K562 (cell line): Measurements from ENCODE around the gene SPHK1. TPM values are rescaled to one million over a fixed set of nuclear protein-coding genes. Genes with fewer than 3 reads are reported as not detected.

ENCODE experiments used
- ATAC-seq: fragments of 200-7000 bp; cut with Tn5 transposase; 3 replicates; pipeline ENCODE4 v1.9.1; 2020; ENCODE audit warnings: moderate library complexity
- BruUV-seq: library from RNA; stranded (reverse); fragments of 400-500 nt; replicated peaks from 2 replicates; lab custom pipeline; 2021; lab: Mats Ljungman, UMichigan
- CTCF ChIA-PET: fragments of 300-600 bp; formaldehyde crosslinking; extraction: SDS; loops from one replicate; lab custom pipeline; 2021; ENCODE audit warnings: low intra/inter-chr PET ratio; lab: Yijun Ruan, JAX
- POLR2A ChIA-PET: fragments of 300-600, 350-650 bp; sonication (Branson Sonifier 250); formaldehyde crosslinking; extraction: SDS; loops from one replicate; lab custom pipeline; 2021; ENCODE audit warnings: antibody characterized with exemption, inconsistent platforms; lab: Yijun Ruan, JAX
- DNase-seq, 4 experiments: peaks; one replicate each; pipeline versions ENCODE4 v3.0.0 to v3.0.0-alpha.2; 2011 to 2018; ENCODE audit warnings: low spot score in 3 of 4, mixed read lengths in 3 of 4; ENCODE audit errors: extremely low read depth in 1 of 4
- FAIRE-seq: peaks from 2 replicates; lab custom pipeline; 2011; peaks lifted over from hg19 to GRCh38; lab: Jason Lieb, UNC
- H2AFZ ChIP-seq: 2 replicates; pipeline ENCODE4 v1.6.0; 2011; ENCODE audit warnings: low read depth, low read length, control low read depth, inconsistent platforms
- H3K27ac ChIP-seq: fragments of 200-600 bp; 3 replicates; pipeline ENCODE4 v1.8.0; 2011; ENCODE audit warnings: low read depth, mild to moderate bottlenecking, control low read depth, inconsistent platforms, low read length, moderate library complexity, mixed read lengths; ENCODE audit errors: extremely low read depth
- H3K27me3 ChIP-seq, 2 experiments: fragments of 300-600 bp in 1 of 2; 2 replicates in 1 of 2; 3 replicates in 1 of 2; pipeline versions ENCODE4 v1.6.0 to v1.8.0; 2011; ENCODE audit warnings: inconsistent platforms in 2 of 2, low read length in 2 of 2, mild to moderate bottlenecking in 1 of 2, mixed read lengths in 1 of 2, moderate library complexity in 1 of 2; ENCODE audit not compliant: control insufficient read depth in 2 of 2, insufficient read depth in 2 of 2
- H3K36me3 ChIP-seq: fragments of 300-600 bp; 3 replicates; pipeline ENCODE4 v1.8.0; 2011; ENCODE audit warnings: mild to moderate bottlenecking, low read length, inconsistent platforms; ENCODE audit not compliant: control insufficient read depth, insufficient read depth
- H3K4me1 ChIP-seq, 2 experiments: fragments of 200-600 bp in 1 of 2; replicated peaks in 1 of 2; 2 replicates in 1 of 2; 3 replicates in 1 of 2; pipeline versions ENCODE4 v1.5.1 to v1.8.0; 2011; ENCODE audit warnings: inconsistent platforms in 2 of 2, low read length in 2 of 2, mild to moderate bottlenecking in 1 of 2, mixed read lengths in 1 of 2, moderate library complexity in 1 of 2; ENCODE audit not compliant: control insufficient read depth in 2 of 2, insufficient read depth in 2 of 2
- H3K4me2 ChIP-seq: 2 replicates; pipeline ENCODE4 v1.6.1; 2011; ENCODE audit warnings: low read length, control low read depth, inconsistent platforms, mixed read lengths; ENCODE audit not compliant: insufficient read depth
- H3K4me3 ChIP-seq: fragments of 200-600 bp; sonication (generic), shearing (Covaris generic); 2 replicates; pipeline ENCODE4 v1.5.1; 2016; ENCODE audit warnings: control low read depth, inconsistent platforms
- H3K79me2 ChIP-seq: fragments of 200-600 bp; 3 replicates; pipeline ENCODE4 v1.8.0; 2011; ENCODE audit warnings: low read length, inconsistent platforms; ENCODE audit not compliant: control insufficient read depth, insufficient read depth
- H3K9ac ChIP-seq, 2 experiments: 2 replicates each; pipeline versions ENCODE4 v1.6.0 to v1.6.1; 2011; ENCODE audit warnings: low read depth in 2 of 2, low read length in 2 of 2, control low read depth in 1 of 2, inconsistent platforms in 1 of 2, mild to moderate bottlenecking in 1 of 2, mixed read lengths in 1 of 2; ENCODE audit not compliant: insufficient read depth in 1 of 2
- H3K9me1 ChIP-seq: one replicate; pipeline ENCODE4 v1.6.0; 2011; ENCODE audit warnings: inconsistent platforms, mild to moderate bottlenecking, low read length, moderate library complexity; ENCODE audit not compliant: control insufficient read depth, insufficient read depth
- H3K9me3 ChIP-seq: replicated peaks from 2 replicates; pipeline ENCODE4 v1.5.1; 2011; ENCODE audit warnings: low read depth, low read length, inconsistent platforms; ENCODE audit not compliant: control insufficient read depth, insufficient read depth
- H4K20me1 ChIP-seq: replicated peaks from 2 replicates; pipeline ENCODE4 v1.6.1; 2011; ENCODE audit warnings: low read length, inconsistent platforms, mixed read lengths; ENCODE audit not compliant: control insufficient read depth, insufficient read depth
- ARID2 ChIP-seq: fragments of 450-650 bp; IDR thresholded peaks from 2 replicates; pipeline ENCODE4 v1.6.1; 2017; ENCODE audit warnings: antibody characterized with exemption, mild to moderate bottlenecking
- BDP1 ChIP-seq: IDR thresholded peaks from 3 replicates; pipeline ENCODE4 v1.6.1; 2011; ENCODE audit not compliant: insufficient read length, insufficient read depth
- CTCFL ChIP-seq: IDR thresholded peaks from 2 replicates; pipeline ENCODE4 v1.6.1; 2011; ENCODE audit warnings: borderline replicate concordance, low read depth, mild to moderate bottlenecking, moderate library complexity, low read length; ENCODE audit not compliant: insufficient read depth, poor library complexity, severe bottlenecking
- EP400 ChIP-seq: fragments of 450-650 bp; IDR thresholded peaks from 2 replicates; pipeline ENCODE4 v1.6.1; 2017; ENCODE audit warnings: antibody characterized with exemption, mild to moderate bottlenecking, moderate library complexity
- FOXK2 ChIP-seq, 2 experiments: fragments of 450-650 bp; IDR thresholded peaks in 1 of 2; conservative IDR thresholded peaks in 1 of 2; 2 replicates each; pipeline ENCODE4 v1.6.1; 2016; ENCODE audit warnings: low read depth in 2 of 2, mild to moderate bottlenecking in 1 of 2
- GATA2 ChIP-seq: sonication (generic); formaldehyde crosslinking; IDR thresholded peaks from 2 replicates; pipeline ENCODE4 v1.4.0; 2020; ENCODE audit warnings: mild to moderate bottlenecking, missing genetic modification reagents
- HCFC1 ChIP-seq: IDR thresholded peaks from 2 replicates; pipeline ENCODE4 v1.6.1; 2012; ENCODE audit warnings: low read depth, low read length, improper control_type of control experiment
- HMG20B ChIP-seq: fragments of 250-450 bp; sonication (Bioruptor Pico); IDR thresholded peaks from 2 replicates; pipeline ENCODE4 v1.5.0; 2021; ENCODE audit warnings: mild to moderate bottlenecking
- KAT8 ChIP-seq: fragments of 450-650 bp; IDR thresholded peaks from 2 replicates; pipeline ENCODE4 v1.6.1; 2016; ENCODE audit warnings: low read depth, mild to moderate bottlenecking
- POLR2G ChIP-seq: fragments of 200-400 bp; formaldehyde crosslinking; IDR thresholded peaks from 2 replicates; pipeline ENCODE4 v1.6.1; 2017; ENCODE audit warnings: low read depth, mild to moderate bottlenecking, antibody characterized with exemption, low read length, moderate library complexity
- PRPF4 ChIP-seq: fragments of 200-400 bp; formaldehyde crosslinking; IDR thresholded peaks from one replicate; pipeline ENCODE4 v1.6.1; 2017; ENCODE audit warnings: low read length, low read depth, mild to moderate bottlenecking; ENCODE audit not compliant: insufficient read depth, poor library complexity, severe bottlenecking
- RBBP5 ChIP-seq: fragments of 200-600 bp; sonication (generic); IDR thresholded peaks from 2 replicates; pipeline ENCODE4 v1.6.1; 2012; ENCODE audit warnings: borderline replicate concordance, mild to moderate bottlenecking, low read length, control low read depth, inconsistent platforms; ENCODE audit not compliant: insufficient read depth, poor library complexity, severe bottlenecking
- ZNF239 ChIP-seq: fragments of 250-450 bp; sonication (Bioruptor Pico); IDR thresholded peaks from 2 replicates; pipeline ENCODE4 v1.4.0; 2020; ENCODE audit warnings: mild to moderate bottlenecking
- ZNF512 ChIP-seq: IDR thresholded peaks from 2 replicates; pipeline ENCODE4 v1.6.1; 2016; ENCODE audit warnings: missing genetic modification characterization, missing compliant biosample characterization
- WGBS: fragments of 100-300 bp; shearing (Covaris generic); methylation state at CpG from one replicate; pipeline ENCODE4 v1.1.6; 2016; ENCODE audit warnings: low coverage, mixed read lengths; ENCODE audit not compliant: insufficient coverage; ENCODE audit errors: missing lambda C conversion rate; 5-methylcytosine and 5-hydroxymethylcytosine counted together
- in situ Hi-C: fragments of 300-500 bp; cut with MboI; formaldehyde crosslinking; loops from 4 replicates; pipeline ENCODE4 v1.15.0; 2018; ENCODE audit warnings: inconsistent platforms, mixed read lengths
- intact Hi-C: fragments of 100-400 bp; cut with micrococcal nuclease; formaldehyde crosslinking; loops from 2 replicates; pipeline ENCODE4 v1.14.2; 2022
- polyA plus RNA-seq, 8 experiments: library from polyadenylated mRNA; depleted of rRNA in 4 of 8; stranded (reverse) in 5 of 8; unstranded in 3 of 8; fragments of >200 nt; fragmentation: Nextera tagmentation in 2 of 8; fragmentation: Illumina TruSeq in 1 of 8; extraction: Ambion mirVana in 2 of 8; extraction: Trizol in 1 of 8; gene quantifications; 2 replicates each; pipeline versions ENCODE4 v1.2.1 to v1.2.3, GENCODE V29; 2011 to 2014; ENCODE audit warnings: inconsistent platforms in 1 of 8, missing spikeins in 1 of 8
- total RNA-seq, 7 experiments: library from RNA; depleted of rRNA in 6 of 7; stranded (reverse); fragments of >200 nt in 6 of 7; fragmentation: Illumina TruSeq in 2 of 7; extraction: Trizol in 2 of 7; gene quantifications; 2 replicates each; pipeline versions ENCODE4 v1.2.1 to v1.2.3, GENCODE V29; 2011 to 2021; ENCODE audit warnings: low replicate concordance in 1 of 7
- TF ChIP-seq, protein P1 (sequence below), 2 experiments: fragments of 250-450 bp in 1 of 2; fragments of 450-650 bp in 1 of 2; sonication (Bioruptor Pico) in 1 of 2; IDR thresholded peaks; 2 replicates each; pipeline versions ENCODE4 v1.6.1 to v1.8.0; 2016 to 2021; ENCODE audit warnings: mild to moderate bottlenecking in 2 of 2, moderate library complexity in 2 of 2, missing compliant biosample characterization in 1 of 2, missing genetic modification characterization in 1 of 2
- TF ChIP-seq, protein P2 (sequence below), 3 experiments: fragments of 200-800 bp in 1 of 3; sonication (Bioruptor generic) in 1 of 3; sonication (generic) in 1 of 3; formaldehyde crosslinking in 1 of 3; IDR thresholded peaks; 2 replicates each; pipeline versions ENCODE4 v1.6.1 to v1.8.0; 2016 to 2022; ENCODE audit warnings: mild to moderate bottlenecking in 2 of 3, missing compliant biosample characterization in 2 of 3, missing genetic modification characterization in 2 of 3, missing genetic modification reagents in 1 of 3

The SPHK1 gene
- total and polyA plus RNA-seq, 9 of the 15 experiments (the other 6 are each of a cell fraction or from before 2014, with no cell fraction given), result 0.21 to 60.3 (median 14.5) TPM

- H3K79me2 ChIP-seq, result peaks cover 22% of the 10 kb centered on the region
- ATAC-seq (no peak), DNase-seq (no peak), FAIRE-seq (no peak)
- H4K20me1 ChIP-seq, result no peaks in the 10 kb centered on the region
- BruUV-seq, result no TSS peak
- ChIA-PET POLR2A (interaction anchor here (0.6 to 2.8 kb wide), 14 partner anchors 8 to 578 kb away, joined by 3 to 17 read pairs (median 4); partner anchors contain the start of gene SPHK1), CTCF (interaction anchor here (0.7 kb wide), 1 partner anchor 192 kb away, joined by 3 read pairs; no protein-coding TSS in a partner anchor)
- H3K9me3 ChIP-seq, result no peaks in the 10 kb centered on the region; the same call in 1 of the 2 replicates
- peak overlapping the region; percentile 95 to 98 for H3K9ac ChIP-seq
- in situ Hi-C loops, result no loop called here
- no peaks in the 10 kb centered on the region for H3K9me1 ChIP-seq
- H3K4me2 ChIP-seq, result peak overlapping the region; percentile 90
- H3K4me3 ChIP-seq, result peak overlapping the region; percentile 89
- intact Hi-C loops, result loop anchor here (2.0 kb wide), 1 partner anchor 30 kb away; the partner anchor contains the start of gene SPHK1
- peak overlapping the region; percentile 100 for H2AFZ ChIP-seq
- WGBS, result 3% methylated on average over 18 of the region's 18 CpGs
- no peaks in the 10 kb centered on the region; the same call in 2 of the 3 replicates for H3K36me3 ChIP-seq
- peaks cover 18 to 39% of the 10 kb centered on the region in 2 experiments; a peak in 4 of 5 replicates for H3K4me1 ChIP-seq
- H3K27me3 ChIP-seq, result no peaks in the 10 kb centered on the region
- H3K27ac ChIP-seq, result peak overlapping the region; percentile 100
- TF ChIP-seq EP400, result no peak
- TF ChIP-seq HCFC1, result no peak
- peak; percentile 33; the same call in 1 of the 2 replicates for TF ChIP-seq ZNF512 (tag)
- no peak for TF ChIP-seq GATA2 (CRISPR knock-in tag)
- TF ChIP-seq FOXK2 (conservative IDR thresholded peaks at IDR 0.05 in 1 of 2, IDR thresholded peaks at IDR 0.05 in 1 of 2; ENCODE audit: low read depth in 2 of 2), result no peak
- no peak for TF ChIP-seq POLR2G
- peak; percentile 11 for TF ChIP-seq RBBP5
- no peak for TF ChIP-seq BDP1
- no peak for TF ChIP-seq PRPF4
- TF ChIP-seq, protein P1, sequence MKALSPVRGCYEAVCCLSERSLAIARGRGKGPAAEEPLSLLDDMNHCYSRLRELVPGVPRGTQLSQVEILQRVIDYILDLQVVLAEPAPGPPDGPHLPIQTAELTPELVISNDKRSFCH (CRISPR knock-in tag; IDR thresholded peaks at IDR 0.05), result no peak
- TF ChIP-seq, protein P1 (tag; IDR thresholded peaks at IDR 0.05), result no peak
- TF ChIP-seq, protein P2, sequence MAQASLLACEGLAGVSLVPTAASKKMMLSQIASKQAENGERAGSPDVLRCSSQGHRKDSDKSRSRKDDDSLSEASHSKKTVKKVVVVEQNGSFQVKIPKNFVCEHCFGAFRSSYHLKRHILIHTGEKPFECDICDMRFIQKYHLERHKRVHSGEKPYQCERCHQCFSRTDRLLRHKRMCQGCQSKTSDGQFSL (CRISPR knock-in tag; IDR thresholded peaks at IDR 0.05), result 0 out of 2 replicates have a peak, but pooled peaks have one; percentile 0
- TF ChIP-seq, protein P2 (tag; IDR thresholded peaks at IDR 0.05), result no peak
- no peak for TF ChIP-seq ZNF239 (CRISPR knock-in tag)
- TF ChIP-seq CTCFL, result no peak
- no peak for TF ChIP-seq KAT8
- TF ChIP-seq HMG20B, result no peak
- TF ChIP-seq ARID2, result no peak
These were observed 30.1 kb upstream of the SPHK1 start for GRCh38 chr17:76354317-76354729.
